Peyer's patch (tissue), 4 donors: ENCODE results near the gene EPB42. TPM values are rescaled to one million over a fixed set of nuclear protein-coding genes. Genes with fewer than 3 reads are reported as not detected.
A peak's percentile ranks its signal among the peaks of the same experiment; 100 is the strongest.

Experiments
- DNase-seq, 3 donors: peaks; one replicate each; pipeline ENCODE4 v3.0.0-alpha.2; 2017 to 2019
- H3K27ac ChIP-seq, 4 donors: fragments of 200-600 bp; sonication (generic); one replicate each; pipeline ENCODE4 v1.5.1; 2016 to 2019
- H3K27me3 ChIP-seq, 2 donors: fragments of 200-600 bp; sonication (generic); one replicate each; pipeline ENCODE4 v1.5.1; 2019
- H3K36me3 ChIP-seq, 3 donors: fragments of 200-600 bp; sonication (generic); one replicate each; pipeline ENCODE4 v1.5.1; 2016 to 2019
- H3K4me1 ChIP-seq, 4 donors: fragments of 200-600 bp; sonication (generic); one replicate each; pipeline ENCODE4 v1.5.1; 2016 to 2019
- H3K4me3 ChIP-seq, 4 donors: fragments of 200-600 bp; sonication (generic); 1 replicate in 3 of 4; 2 replicates in 1 of 4; pipeline ENCODE4 v1.5.1; 2016 to 2019; ENCODE audit warnings: mild to moderate bottlenecking in 1 of 4
- H3K9me3 ChIP-seq, 4 donors: fragments of 200-600 bp; sonication (generic); one replicate each; pipeline ENCODE4 v1.5.1; 2016 to 2019; ENCODE audit warnings: mild to moderate bottlenecking in 1 of 4
- CTCF ChIP-seq, 6 experiments: fragments of 450-650 bp in 4 of 6; fragments of 200-600 bp in 2 of 6; sonication (generic) in 1 of 6; IDR thresholded peaks; one replicate each; pipeline ENCODE4 v1.5.1; 2017 to 2019; ENCODE audit warnings: antibody characterized with exemption in 6 of 6, mild to moderate bottlenecking in 3 of 6, moderate library complexity in 1 of 6
- POLR2A ChIP-seq, 2 donors: fragments of 450-650 bp; IDR thresholded peaks; one replicate each; pipeline ENCODE4 v1.5.1; 2017; ENCODE audit warnings: antibody characterized with exemption in 2 of 2, mild to moderate bottlenecking in 2 of 2, moderate library complexity in 2 of 2
- total RNA-seq, 4 donors: library from RNA; depleted of rRNA; stranded (reverse); fragments of >200 nt; gene quantifications; one replicate each; pipeline ENCODE4 v1.1.0, GENCODE V29; 2016

EPB42 gene
- total RNA-seq, 4 donors from 2014 or later: not detected

- no peak overlapping the region for H3K27ac ChIP-seq
- no peak overlapping the region for H3K4me3 ChIP-seq
- no peaks in the 10 kb centered on the region for H3K4me1 ChIP-seq
- H3K9me3 ChIP-seq: no peaks in the 10 kb centered on the region
- no peak for TF ChIP-seq POLR2A (IDR thresholded peaks at IDR 0.05)
- TF ChIP-seq CTCF (IDR thresholded peaks at IDR 0.05): no peak
- H3K36me3 ChIP-seq: peaks cover 0 to 86% (median 0%) of the 10 kb centered on the region in 3 donors
- no peaks in the 10 kb centered on the region for H3K27me3 ChIP-seq
- no peak for DNase-seq
These were observed 27.1 kb downstream of the EPB42 start for GRCh38 chr15:43193710-43194109.

DNA sequence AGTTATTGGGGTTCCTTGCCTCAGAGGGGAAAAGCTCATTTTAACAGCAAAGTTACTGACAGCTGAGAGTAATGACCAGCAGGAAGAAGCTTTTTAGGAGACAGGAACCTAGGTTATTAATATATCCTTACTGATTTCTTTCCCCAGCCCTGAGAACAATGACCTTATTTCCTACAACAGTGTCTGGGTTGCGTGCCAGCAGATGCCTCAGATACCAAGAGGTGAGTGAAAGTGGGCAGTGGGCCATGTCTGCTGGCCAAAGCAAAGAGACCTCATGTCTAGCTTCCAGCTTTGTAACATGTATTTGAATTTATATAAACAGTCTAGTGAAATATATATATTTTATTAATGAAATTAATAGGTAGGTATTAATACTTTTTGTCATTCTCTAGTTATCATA is 30.6 kb downstream of the EPB42 start:
- Histone ChIP-seq H3K27ac (no peak overlapping the region), H3K36me3 (peaks cover 0 to 60% (median 0%) of the 10 kb centered on the region in 3 donors), H3K27me3 (no peaks in the 10 kb centered on the region), H3K9me3 (no peaks in the 10 kb centered on the region), H3K4me3 (no peak overlapping the region), H3K4me1 (peaks cover 0 to 12% (median 3%) of the 10 kb centered on the region in 4 donors)
- no peak for DNase-seq
- TF ChIP-seq CTCF (IDR thresholded peaks at IDR 0.05) (no peak), POLR2A (IDR thresholded peaks at IDR 0.05) (no peak)

DNA sequence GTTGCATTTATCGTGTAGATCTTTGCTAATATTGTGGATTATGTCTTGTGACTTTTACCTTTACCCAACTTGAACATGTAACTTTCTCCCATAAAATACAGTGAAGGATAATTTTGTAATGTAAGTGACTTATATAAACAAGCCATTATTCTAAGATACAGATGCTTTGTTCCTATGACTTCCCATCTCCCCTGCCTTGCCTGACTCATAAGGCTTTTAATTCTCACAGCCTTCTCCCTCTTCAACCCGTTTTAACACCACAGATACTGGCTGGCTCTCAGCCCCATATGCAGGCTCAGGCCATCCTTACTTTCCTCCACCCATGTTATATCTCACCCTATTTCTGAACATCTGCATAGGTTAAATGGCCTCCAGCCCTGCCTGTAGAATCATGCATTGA is 31.5 kb downstream of the EPB42 start:
- H3K4me1 ChIP-seq: peaks cover 0 to 12% (median 3%) of the 10 kb centered on the region in 4 donors
- no peaks in the 10 kb centered on the region for H3K9me3 ChIP-seq
- H3K27ac ChIP-seq: no peak overlapping the region
- H3K27me3 ChIP-seq: no peaks in the 10 kb centered on the region
- DNase-seq: no peak
- H3K36me3 ChIP-seq: peaks cover 0 to 55% (median 0%) of the 10 kb centered on the region in 3 donors
- no peak for TF ChIP-seq POLR2A (IDR thresholded peaks at IDR 0.05)
- H3K4me3 ChIP-seq: no peak overlapping the region

- H3K4me3 ChIP-seq: no peak overlapping the region
- no peaks in the 10 kb centered on the region for H3K27me3 ChIP-seq
- H3K9me3 ChIP-seq: no peaks in the 10 kb centered on the region
- peaks cover 0 to 12% (median 3%) of the 10 kb centered on the region in 4 donors for H3K4me1 ChIP-seq
- TF ChIP-seq POLR2A (IDR thresholded peaks at IDR 0.05): no peak
- peak in 5 of 6 experiments; percentile 57 to 63 (median 61) for TF ChIP-seq CTCF (IDR thresholded peaks at IDR 0.05)
- no peak overlapping the region for H3K27ac ChIP-seq
- H3K36me3 ChIP-seq: peaks cover 0 to 45% (median 0%) of the 10 kb centered on the region in 3 donors
- no peak for DNase-seq
These were observed 33.2 kb downstream of the EPB42 start for GRCh38 chr15:43187544-43188155.

- Histone ChIP-seq H3K36me3 (peaks cover 0 to 39% (median 0%) of the 10 kb centered on the region in 3 donors), H3K4me1 (peaks cover 0 to 12% (median 3%) of the 10 kb centered on the region in 4 donors), H3K9me3 (no peaks in the 10 kb centered on the region), H3K4me3 (peak overlapping the region; percentile 71 to 95 (median 84)), H3K27ac (peak overlapping the region; percentile 90 to 99 (median 97)), H3K27me3 (no peaks in the 10 kb centered on the region)
- TF ChIP-seq CTCF (IDR thresholded peaks at IDR 0.05) (no peak), POLR2A (IDR thresholded peaks at IDR 0.05) (no peak)
- peak in 1 of 3 donors; percentile 55 for DNase-seq
These were observed 34.8 kb downstream of the EPB42 start for GRCh38 chr15:43186003-43186353.

GRCh38 chr15:43185157-43186002 is 35.4 kb downstream of the EPB42 start, which contains the start of gene CCNDBP1:
Gene CCNDBP1, plus strand, starts transcription at chr15:43185403. Its CDS starts 96 bp downstream, at chr15:43185499.
- TF ChIP-seq CTCF (IDR thresholded peaks at IDR 0.05) (peak in 5 of 6 experiments; percentile 29 to 44 (median 36)), POLR2A (IDR thresholded peaks at IDR 0.05) (peak; percentile 82 to 87)
- peak within 1 kb of the TSS; percentile 90 to 99 (median 97) for H3K27ac ChIP-seq
- peaks cover 0 to 39% (median 0%) of the 10 kb centered on the region in 3 donors for H3K36me3 ChIP-seq
- no peaks in the 10 kb centered on the region for H3K27me3 ChIP-seq
- H3K4me1 ChIP-seq: peaks cover 0 to 12% (median 3%) of the 10 kb centered on the region in 4 donors
- H3K4me3 ChIP-seq: peak within 1 kb of the TSS; percentile 71 to 95 (median 84)
- no peaks in the 10 kb centered on the region for H3K9me3 ChIP-seq
- DNase-seq: peak; percentile 98 to 99 (median 99)
